ENCODE data around the gene RINL. TPM values are rescaled to one million over a fixed set of nuclear protein-coding genes. Genes with fewer than 3 reads are reported as not detected.

The RINL gene
- total RNA-seq, 2 donors from 2014 or later, result 105 to 137 TPM

Other genes starting within 250 kb of the RINL start
- 100 to 1,000 TPM; 181 to 204 TPM for gene ACTN4, start 230.6 kb downstream of the RINL start, total RNA-seq
- 1 to 10 TPM; 1.6 to 9.0 TPM for gene CAPN12, start 133.8 kb downstream of the RINL start, total RNA-seq
- not detected for gene LGALS7, start 104.8 kb downstream of the RINL start, total RNA-seq
- not detected for gene LGALS7B, start 89.1 kb downstream of the RINL start, total RNA-seq
- under 1 TPM; 0.59 to 0.66 TPM for gene LGALS4, start 65.3 kb downstream of the RINL start, total RNA-seq
- gene ECH1, start 46.5 kb downstream of the RINL start, total RNA-seq, result 100 to 1,000 TPM; 129 to 170 TPM
- gene HNRNPL, start 28.3 kb downstream of the RINL start, total RNA-seq, result 100 to 1,000 TPM; 658 to 720 TPM
- 10 to 100 TPM; 31.5 to 46.0 TPM for gene SIRT2, start 21.3 kb upstream of the RINL start, total RNA-seq
- gene NFKBIB, start 21.7 kb upstream of the RINL start, total RNA-seq, result 10 to 100 TPM; 41.9 to 71.9 TPM
- gene CCER2, start 33.9 kb upstream of the RINL start, total RNA-seq, result 1 to 10 TPM in 1 of 2 donors, under 1 TPM in 1; 0.59 to 1.4 TPM
- gene SARS2, start 52.5 kb upstream of the RINL start, total RNA-seq, result 10 to 100 TPM; 35.9 to 59.1 TPM
- gene MRPS12, start 52.7 kb upstream of the RINL start, total RNA-seq, result 10 to 100 TPM; 54.1 to 93.0 TPM
- gene FBXO17, start 97.5 kb upstream of the RINL start, total RNA-seq, result under 1 TPM in 1 of 2 donors, not detected in 1; 0.10 TPM
- gene FBXO27, start 154.3 kb upstream of the RINL start, total RNA-seq, result under 1 TPM in 1 of 2 donors, not detected in 1; 0.35 TPM
- under 1 TPM in 1 of 2 donors, not detected in 1; 0.08 TPM for gene ACP7, start 206.1 kb upstream of the RINL start, total RNA-seq
- gene PAK4, start 247.5 kb upstream of the RINL start, total RNA-seq, result 10 to 100 TPM; 15.6 to 19.4 TPM

Data from activated naive CD4-positive, alpha-beta T cell treated with anti-CD3 and anti-CD28 coated beads, Interleukin-2, amount 50 U/mL, for 72 hours (primary cell).